Calu3 (cell line): ENCODE data around the gene TRDN. TPM values are rescaled to one million over a fixed set of nuclear protein-coding genes. Genes with fewer than 3 reads are reported as not detected.
A peak's percentile ranks its signal among the peaks of the same experiment; 100 is the strongest.
"Not testable (repeated sequence)": the region's sequence is repeated elsewhere in the genome, so short reads cannot be mapped to it uniquely, and the experiment has no call there.

Source experiments
- BruUV-seq: library from RNA; stranded (reverse); fragments of 400-500 nt; replicated peaks from 2 replicates; lab custom pipeline; 2021; lab: Mats Ljungman, UMichigan
- CTCF ChIA-PET: fragments of 300-600 bp; sonication (Branson Sonifier 250); formaldehyde crosslinking; loops from one replicate; lab custom pipeline; 2022; ENCODE audit warnings: antibody characterized with exemption; lab: Charles Lee
- DNase-seq: peaks from one replicate; pipeline ENCODE4 v3.0.0; 2022
- H3K27ac Mint-ChIP-seq: one replicate; pipeline ENCODE4 v1.8.0; 2022; ENCODE audit warnings: mixed read lengths; ENCODE audit not compliant: unreplicated experiment
- H3K27me3 Mint-ChIP-seq: one replicate; pipeline ENCODE4 v1.8.0; 2022; ENCODE audit warnings: mixed read lengths; ENCODE audit not compliant: unreplicated experiment
- H3K36me3 Mint-ChIP-seq: one replicate; pipeline ENCODE4 v1.8.0; 2022; ENCODE audit warnings: mild to moderate bottlenecking, moderate library complexity, mixed read lengths; ENCODE audit not compliant: insufficient read depth, unreplicated experiment
- H3K4me1 Mint-ChIP-seq: one replicate; pipeline ENCODE4 v1.8.0; 2022; ENCODE audit warnings: mild to moderate bottlenecking, low read depth, mixed read lengths; ENCODE audit not compliant: unreplicated experiment
- H3K4me3 Mint-ChIP-seq: one replicate; pipeline ENCODE4 v1.8.0; 2022; ENCODE audit warnings: mild to moderate bottlenecking, low read depth, moderate library complexity, mixed read lengths; ENCODE audit not compliant: unreplicated experiment
- H3K9me3 Mint-ChIP-seq: one replicate; pipeline ENCODE4 v1.8.0; 2022; ENCODE audit warnings: low read depth, mixed read lengths; ENCODE audit not compliant: unreplicated experiment
- CTCF ChIP-seq: fragments of 200-600 bp; IDR thresholded peaks from one replicate; pipeline ENCODE4 v1.8.0; 2022; ENCODE audit warnings: antibody characterized with exemption; ENCODE audit not compliant: unreplicated experiment
- intact Hi-C: fragments of 100-400 bp; cut with micrococcal nuclease; formaldehyde crosslinking; loops from one replicate; pipeline ENCODE4 v1.10.0; 2022; ENCODE audit not compliant: unreplicated experiment
- total RNA-seq: library from RNA; stranded (reverse); gene quantifications from 2 replicates; pipeline ENCODE4 v1.2.3, GENCODE V29; 2022

Gene TRDN
- total RNA-seq, 1 experiment from 2014 or later, result not detected

GRCh38 chr6:123321020-123321419 is 315.7 kb downstream of the TRDN start:
- intact Hi-C loops, result no loop called here
- Mint-ChIP-seq H3K4me1 (peaks cover 14% of the 10 kb centered on the region), H3K27me3 (no peaks in the 10 kb centered on the region), H3K36me3 (no peaks in the 10 kb centered on the region), H3K4me3 (no peak overlapping the region), H3K27ac (no peak overlapping the region), H3K9me3 (no peaks in the 10 kb centered on the region)
- BruUV-seq, result no TSS peak
- CTCF ChIA-PET, result no interaction called here
- TF ChIP-seq CTCF, result no peak
- DNase-seq, result no peak

- Mint-ChIP-seq H3K27me3 (no peaks in the 10 kb centered on the region), H3K36me3 (no peaks in the 10 kb centered on the region), H3K9me3 (no peaks in the 10 kb centered on the region), H3K4me3 (no peak overlapping the region), H3K27ac (no peak overlapping the region), H3K4me1 (no peaks in the 10 kb centered on the region)
- intact Hi-C loops, result loop anchor here (1.0 to 2.0 kb wide), 3 partner anchors 370 to 587 kb away; no protein-coding TSS in a partner anchor
- peak; percentile 16 for TF ChIP-seq CTCF
- DNase-seq, result no peak
- no TSS peak for BruUV-seq
- CTCF ChIA-PET, result no interaction called here
These were observed 319.9 kb downstream of the TRDN start for GRCh38 chr6:123316733-123317323.

GRCh38 chr6:123314459-123314858 is 322.3 kb downstream of the TRDN start:
- H3K4me1 Mint-ChIP-seq, intact Hi-C loops, BruUV-seq, H3K27me3 Mint-ChIP-seq, H3K4me3 Mint-ChIP-seq, H3K36me3 Mint-ChIP-seq, H3K9me3 Mint-ChIP-seq, CTCF ChIA-PET, H3K27ac Mint-ChIP-seq, DNase-seq: not testable (repeated sequence)

- intact Hi-C loops, result no loop called here
- no peaks in the 10 kb centered on the region for H3K4me1 Mint-ChIP-seq
- no TSS peak for BruUV-seq
These were observed 327.6 kb downstream of the TRDN start for GRCh38 chr6:123309130-123309529.

More at GRCh38 chr6:123309130-123309529, 327.6 kb downstream of the TRDN start:
- CTCF ChIA-PET, result no interaction called here
- TF ChIP-seq CTCF, result no peak
- Mint-ChIP-seq H3K27ac (no peak overlapping the region), H3K4me3 (no peak overlapping the region), H3K36me3 (no peaks in the 10 kb centered on the region), H3K27me3 (no peaks in the 10 kb centered on the region), H3K9me3 (peaks cover 2% of the 10 kb centered on the region)
- DNase-seq, result no peak
